GM21526 (cell line): ENCODE results near the gene NXPH3.

Experiments
- ATAC-seq: cut with Tn5 transposase; IDR thresholded peaks from one replicate; pipeline ENCODE4 v1.9.1; 2021; ENCODE audit warnings: moderate library complexity; ENCODE audit not compliant: unreplicated experiment, low FRiP score

The NXPH3 gene

GRCh38 chr17:49588312-49588711, 12.6 kb downstream of the NXPH3 start:
- ATAC-seq = no peak

DNA sequence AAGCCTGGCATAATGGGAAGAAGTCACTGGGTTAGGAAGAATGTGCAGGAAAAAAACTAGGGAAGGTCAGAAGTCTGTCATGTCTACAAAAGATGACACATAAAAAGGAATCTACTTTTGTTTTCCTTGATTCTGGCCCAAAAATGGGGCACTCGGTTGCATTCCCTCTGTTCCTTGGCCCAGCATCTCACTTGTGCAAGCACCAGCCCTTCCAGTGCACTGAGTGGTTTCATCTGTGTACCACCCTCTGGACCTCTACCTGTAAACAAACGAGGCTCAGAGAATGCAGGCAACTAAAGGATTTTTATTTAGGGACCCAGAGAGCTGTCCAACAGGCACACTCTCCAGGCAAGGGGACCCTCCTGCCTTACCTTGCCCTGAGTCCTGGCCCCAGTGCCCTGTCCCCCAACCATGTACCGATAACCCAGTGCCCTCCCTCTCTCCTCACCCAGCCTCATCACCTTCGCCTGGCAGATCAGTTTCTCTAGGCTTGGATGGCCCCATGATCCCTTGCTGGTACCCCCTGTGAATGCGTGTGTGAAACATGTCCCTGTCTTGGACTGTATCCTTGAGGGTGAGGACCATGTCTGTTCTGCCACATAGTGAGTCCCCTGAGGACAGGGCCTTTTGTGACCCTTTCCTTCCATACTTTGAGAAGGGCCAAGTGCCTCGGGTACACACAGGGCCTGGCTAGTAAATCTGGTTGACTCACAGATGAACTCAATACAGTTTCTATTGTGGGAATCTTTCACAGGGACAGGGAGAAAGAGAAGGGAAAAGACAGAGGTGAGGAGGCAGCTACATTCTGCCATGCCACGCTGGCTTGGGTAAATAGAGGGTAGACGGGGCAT, 13.3 kb downstream of the NXPH3 start:
- ATAC-seq = no peak

GRCh38 chr17:49589577-49589927, 13.9 kb downstream of the NXPH3 start:
- ATAC-seq = no peak

DNA sequence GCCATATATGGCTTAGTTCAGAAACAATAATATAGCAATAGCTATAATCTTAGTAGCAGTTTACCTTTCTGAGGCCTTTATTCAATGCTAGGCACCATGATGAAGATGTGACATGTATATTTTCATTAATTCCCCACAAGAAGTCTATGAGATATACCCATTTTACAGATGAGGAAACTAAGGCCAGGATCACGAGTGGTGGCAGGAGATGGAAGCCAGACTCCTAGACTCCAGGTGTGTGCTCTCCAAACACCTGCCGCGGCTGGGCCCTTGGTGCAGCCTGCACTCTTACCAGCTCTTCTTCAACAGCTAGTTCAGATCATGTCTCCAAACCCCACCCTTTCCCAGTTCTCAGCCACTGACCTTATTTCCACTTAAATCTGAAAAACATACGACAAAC, 15.2 kb downstream of the NXPH3 start:
- ATAC-seq = no peak

GRCh38 chr17:49592263-49592662, 16.6 kb downstream of the NXPH3 start:
- no peak for ATAC-seq

DNA sequence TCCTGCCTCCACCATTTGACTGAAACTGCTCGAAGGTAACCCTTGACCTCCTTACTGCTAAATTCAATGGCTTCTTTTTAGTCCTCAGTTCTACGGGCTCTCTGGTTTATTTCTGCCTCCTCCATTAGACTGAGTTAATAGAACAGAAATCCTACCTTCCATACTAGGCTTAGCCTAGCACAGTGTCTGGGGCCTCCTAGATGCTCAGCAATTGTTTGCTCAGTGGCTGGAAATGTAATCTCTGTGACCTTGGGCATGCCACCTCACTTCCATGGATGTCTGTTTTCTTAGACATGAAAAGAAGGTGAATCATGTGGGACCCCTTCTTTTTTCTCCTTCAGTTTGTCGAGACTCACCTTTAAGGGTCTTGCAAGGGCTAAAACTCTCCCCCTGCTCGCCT, 19.7 kb downstream of the NXPH3 start:
- no peak for ATAC-seq

DNA sequence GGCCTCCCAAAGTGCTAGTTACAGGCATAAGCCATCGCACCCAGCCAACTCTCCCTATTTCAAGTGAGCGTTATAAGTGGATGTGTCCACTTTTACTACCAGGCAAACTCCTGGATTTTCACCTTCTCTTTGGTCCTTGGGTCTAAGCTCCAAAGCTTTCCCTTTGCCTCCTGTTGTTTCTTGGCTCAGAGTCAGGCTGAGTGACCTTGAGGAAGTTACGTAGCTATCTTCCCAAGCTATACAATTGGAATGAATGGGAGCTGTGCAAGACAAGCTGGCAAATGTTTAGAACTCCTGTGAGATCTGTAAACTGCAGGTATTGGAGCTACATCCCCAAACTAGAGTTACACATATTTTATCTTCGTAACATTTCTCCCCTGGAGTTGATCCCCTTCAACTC, 20.3 kb downstream of the NXPH3 start:
- no peak for ATAC-seq

- no peak for ATAC-seq
Observed at GRCh38 chr17:49596613-49597244, 21.1 kb downstream of the NXPH3 start.

- no peak for ATAC-seq
Observed at GRCh38 chr17:49597436-49597835, 21.8 kb downstream of the NXPH3 start.

DNA sequence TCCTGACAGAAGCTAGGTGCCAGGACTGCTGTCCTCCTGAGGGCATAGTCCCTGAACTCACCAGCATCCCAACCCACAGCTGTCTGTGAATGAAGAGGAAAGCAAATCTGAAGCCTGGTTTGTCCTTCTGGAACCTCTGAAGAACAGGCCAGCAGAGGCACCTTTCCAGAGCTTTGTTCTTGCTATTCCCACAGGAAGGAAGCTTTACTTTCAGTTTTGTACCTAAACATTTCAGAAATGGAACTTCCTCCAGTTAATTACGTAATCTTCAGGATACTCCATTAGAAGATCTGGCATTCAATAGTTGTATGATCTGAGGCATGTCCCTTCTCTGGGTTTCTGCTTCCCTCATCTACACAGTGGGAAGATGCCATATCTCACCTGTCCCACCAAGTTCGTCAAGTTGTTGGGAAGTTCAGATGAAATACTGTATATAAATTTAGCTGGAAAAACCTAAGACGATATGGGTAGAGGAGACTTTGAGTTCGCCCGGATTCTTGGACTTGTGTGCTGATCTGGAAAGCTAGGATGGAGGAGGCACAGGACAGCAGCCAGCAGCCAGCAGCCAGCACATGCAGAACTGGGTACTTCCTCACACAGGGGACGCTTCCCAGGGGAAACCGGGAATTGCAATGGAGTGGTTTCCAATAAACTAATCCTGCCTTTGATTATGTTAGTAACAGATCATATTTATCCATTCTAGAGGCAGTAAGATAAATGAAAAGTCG, 22.4 kb downstream of the NXPH3 start:
- ATAC-seq = no peak

DNA sequence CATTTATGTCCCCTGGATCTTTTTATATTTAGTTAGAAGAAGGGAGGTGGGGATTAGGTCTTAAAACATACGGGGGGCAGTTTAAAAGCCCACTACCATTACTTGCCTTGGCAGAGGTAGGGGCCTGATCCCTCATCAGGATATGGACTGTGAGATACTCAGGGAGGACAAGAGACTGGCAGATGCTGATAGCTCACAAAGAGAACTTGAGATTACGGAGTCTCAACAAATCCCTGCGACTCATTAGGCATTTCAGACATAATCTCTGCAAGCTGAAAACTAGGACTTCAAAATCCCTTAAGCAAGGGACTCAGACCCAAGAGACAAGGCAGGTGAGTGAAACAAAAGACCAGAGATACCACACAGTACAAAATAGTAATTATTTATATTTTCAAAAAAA, 23.2 kb downstream of the NXPH3 start:
- ATAC-seq = no peak

GRCh38 chr17:49600949-49601348, 25.3 kb downstream of the NXPH3 start:
- no peak for ATAC-seq

- ATAC-seq = no peak
Observed at GRCh38 chr17:49602783-49603182, 27.1 kb downstream of the NXPH3 start.

- no peak for ATAC-seq
Observed at GRCh38 chr17:49603238-49603637, 27.6 kb downstream of the NXPH3 start.

DNA sequence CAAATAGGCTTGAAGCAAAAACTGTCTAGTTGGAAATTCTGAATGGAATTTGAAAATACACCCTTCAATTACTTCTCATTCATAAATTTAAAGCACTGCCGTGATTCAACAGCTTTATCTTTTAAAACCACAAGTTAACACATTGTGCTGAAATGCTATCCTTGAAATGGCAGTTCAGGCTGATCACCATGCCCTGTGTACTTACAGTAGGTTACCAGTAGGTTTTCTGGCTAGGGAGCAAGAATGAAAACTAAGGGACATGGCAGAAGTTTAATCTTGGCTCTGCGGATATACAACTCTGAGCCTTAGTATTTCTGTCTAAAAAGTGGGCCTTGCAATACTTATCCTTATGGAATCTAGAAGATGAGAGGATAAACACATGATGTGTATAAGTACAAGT, 28.0 kb downstream of the NXPH3 start:
- no peak for ATAC-seq

GRCh38 chr17:49604314-49604869, 28.7 kb downstream of the NXPH3 start:
- no peak for ATAC-seq

DNA sequence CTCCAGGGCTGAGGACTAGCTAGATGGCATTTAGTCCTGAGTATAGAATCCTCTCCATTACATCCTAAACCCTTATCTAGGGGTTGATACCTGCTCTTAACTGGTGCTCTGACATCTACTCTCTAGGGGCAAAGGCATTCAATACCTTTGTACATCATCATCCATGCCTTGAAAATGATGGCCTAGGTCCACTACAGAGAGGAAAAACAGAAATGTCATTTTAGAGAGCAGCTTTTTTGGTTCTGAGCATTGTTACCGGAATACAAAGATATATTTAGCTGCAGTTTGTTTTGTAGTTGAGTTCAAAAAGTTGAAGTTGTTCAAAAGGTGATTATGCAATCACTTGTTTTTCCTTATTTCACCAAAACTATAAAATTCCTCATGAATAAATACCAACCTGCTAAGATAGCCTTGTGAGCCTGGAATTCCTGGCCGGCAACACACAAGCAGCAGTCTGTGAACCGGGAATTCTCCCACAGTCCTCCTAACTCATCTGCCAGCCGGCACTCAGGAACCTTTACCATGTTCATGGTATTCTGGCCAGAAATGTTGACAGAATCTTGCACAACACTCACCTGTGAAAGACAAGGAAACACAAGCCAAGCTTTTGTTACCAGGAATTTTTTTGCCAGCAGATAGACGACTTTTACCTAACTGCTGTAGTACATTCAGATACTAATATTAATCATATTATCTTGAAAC, 35.4 kb downstream of the NXPH3 start:
- no peak for ATAC-seq

GRCh38 chr17:49612726-49613125, 37.1 kb downstream of the NXPH3 start:
- no peak for ATAC-seq

- no peak for ATAC-seq
Observed at GRCh38 chr17:49613182-49613800, 37.6 kb downstream of the NXPH3 start.

DNA sequence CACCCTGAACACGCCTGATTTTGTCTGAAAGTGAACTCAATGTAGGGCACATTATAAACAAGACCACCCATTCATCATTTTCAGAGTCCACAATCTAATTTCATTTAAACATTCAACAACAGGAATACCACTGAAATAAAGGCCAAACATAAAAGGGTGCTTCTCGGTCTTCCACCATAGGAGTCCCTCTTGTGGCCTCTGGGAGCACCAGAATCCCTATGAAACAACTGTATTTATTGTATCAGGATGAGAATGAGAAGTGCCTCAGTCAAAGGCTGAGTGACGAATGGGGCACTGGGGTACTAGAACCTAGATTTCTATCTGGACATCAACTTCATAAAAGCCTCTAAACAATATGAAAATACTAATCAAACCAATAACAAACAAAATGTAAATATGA, 40.4 kb downstream of the NXPH3 start:
- ATAC-seq = no peak
